Esophagus squamous epithelium (tissue), 5 donors: ENCODE data around the gene CAMTA1. TPM values are rescaled to one million over a fixed set of nuclear protein-coding genes. Genes with fewer than 3 reads are reported as not detected.
A peak's percentile ranks its signal among the peaks of the same experiment; 100 is the strongest.
"Not testable (repeated sequence)": the region's sequence is repeated elsewhere in the genome, so short reads cannot be mapped to it uniquely, and the experiment has no call there.

Experiments used
- DNase-seq: peaks from one replicate; lab custom pipeline; 2025; lab: John Stamatoyannopoulos, UW
- H3K27ac ChIP-seq, 4 donors: fragments of 200-600 bp; sonication (generic); one replicate each; pipeline ENCODE4 v1.5.1; 2016 to 2019; ENCODE audit warnings: mild to moderate bottlenecking in 1 of 4
- H3K27me3 ChIP-seq, 4 donors: fragments of 200-600 bp; sonication (generic); 1 replicate in 3 of 4; 2 replicates in 1 of 4; pipeline versions ENCODE4 v1.5.1 to v1.6.0; 2017 to 2021; ENCODE audit warnings: antibody characterized with exemption in 1 of 4
- H3K36me3 ChIP-seq, 3 donors: fragments of 200-600 bp; sonication (generic); one replicate each; pipeline ENCODE4 v1.5.1; 2016 to 2019
- H3K4me1 ChIP-seq, 3 donors: fragments of 200-600 bp; sonication (generic); one replicate each; pipeline ENCODE4 v1.5.1; 2017 to 2019
- H3K4me3 ChIP-seq, 4 donors: fragments of 200-600 bp; sonication (generic); 1 replicate in 3 of 4; 2 replicates in 1 of 4; pipeline ENCODE4 v1.5.1; 2016 to 2019; ENCODE audit warnings: mild to moderate bottlenecking in 2 of 4, moderate library complexity in 1 of 4
- H3K9me3 ChIP-seq, 3 donors: fragments of 200-600 bp; sonication (generic); one replicate each; pipeline ENCODE4 v1.5.1; 2016 to 2019
- POLR2A ChIP-seq, 4 donors: fragments of 450-650 bp; IDR thresholded peaks; one replicate each; pipeline ENCODE4 v1.6.1; 2017; ENCODE audit warnings: antibody characterized with exemption in 4 of 4, mild to moderate bottlenecking in 4 of 4, moderate library complexity in 3 of 4
- WGBS, 2 donors: methylation state at CpG; one replicate each; pipeline ENCODE4 v1.1.5; 2018; 5-methylcytosine and 5-hydroxymethylcytosine counted together
- intact Hi-C: fragments of 100-400 bp; cut with DNase I; formaldehyde crosslinking; loops from one replicate; pipeline ENCODE4 v1.15.0; 2022
- total RNA-seq, 4 donors: library from RNA; depleted of rRNA; stranded (reverse); fragments of >200 nt; gene quantifications; one replicate each; pipeline ENCODE4 v1.1.0, GENCODE V29; 2016
- TF ChIP-seq, protein P1 (sequence below), 6 experiments: fragments of 450-650 bp in 4 of 6; fragments of 200-600 bp in 2 of 6; sonication (generic) in 2 of 6; IDR thresholded peaks; one replicate each; pipeline ENCODE4 v1.5.1; 2016 to 2019; ENCODE audit warnings: antibody characterized with exemption in 6 of 6, mild to moderate bottlenecking in 4 of 6, moderate library complexity in 4 of 6
- donor health status: DM: yes; HTN: yes; CAD: no.

CAMTA1 gene, protein sequence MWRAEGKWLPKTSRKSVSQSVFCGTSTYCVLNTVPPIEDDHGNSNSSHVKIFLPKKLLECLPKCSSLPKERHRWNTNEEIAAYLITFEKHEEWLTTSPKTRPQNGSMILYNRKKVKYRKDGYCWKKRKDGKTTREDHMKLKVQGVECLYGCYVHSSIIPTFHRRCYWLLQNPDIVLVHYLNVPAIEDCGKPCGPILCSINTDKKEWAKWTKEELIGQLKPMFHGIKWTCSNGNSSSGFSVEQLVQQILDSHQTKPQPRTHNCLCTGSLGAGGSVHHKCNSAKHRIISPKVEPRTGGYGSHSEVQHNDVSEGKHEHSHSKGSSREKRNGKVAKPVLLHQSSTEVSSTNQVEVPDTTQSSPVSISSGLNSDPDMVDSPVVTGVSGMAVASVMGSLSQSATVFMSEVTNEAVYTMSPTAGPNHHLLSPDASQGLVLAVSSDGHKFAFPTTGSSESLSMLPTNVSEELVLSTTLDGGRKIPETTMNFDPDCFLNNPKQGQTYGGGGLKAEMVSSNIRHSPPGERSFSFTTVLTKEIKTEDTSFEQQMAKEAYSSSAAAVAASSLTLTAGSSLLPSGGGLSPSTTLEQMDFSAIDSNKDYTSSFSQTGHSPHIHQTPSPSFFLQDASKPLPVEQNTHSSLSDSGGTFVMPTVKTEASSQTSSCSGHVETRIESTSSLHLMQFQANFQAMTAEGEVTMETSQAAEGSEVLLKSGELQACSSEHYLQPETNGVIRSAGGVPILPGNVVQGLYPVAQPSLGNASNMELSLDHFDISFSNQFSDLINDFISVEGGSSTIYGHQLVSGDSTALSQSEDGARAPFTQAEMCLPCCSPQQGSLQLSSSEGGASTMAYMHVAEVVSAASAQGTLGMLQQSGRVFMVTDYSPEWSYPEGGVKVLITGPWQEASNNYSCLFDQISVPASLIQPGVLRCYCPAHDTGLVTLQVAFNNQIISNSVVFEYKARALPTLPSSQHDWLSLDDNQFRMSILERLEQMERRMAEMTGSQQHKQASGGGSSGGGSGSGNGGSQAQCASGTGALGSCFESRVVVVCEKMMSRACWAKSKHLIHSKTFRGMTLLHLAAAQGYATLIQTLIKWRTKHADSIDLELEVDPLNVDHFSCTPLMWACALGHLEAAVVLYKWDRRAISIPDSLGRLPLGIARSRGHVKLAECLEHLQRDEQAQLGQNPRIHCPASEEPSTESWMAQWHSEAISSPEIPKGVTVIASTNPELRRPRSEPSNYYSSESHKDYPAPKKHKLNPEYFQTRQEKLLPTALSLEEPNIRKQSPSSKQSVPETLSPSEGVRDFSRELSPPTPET (N-terminal part only)
- total RNA-seq = 10 to 100 TPM; 31.3 to 77.4 (median 45.9) TPM

DNA sequence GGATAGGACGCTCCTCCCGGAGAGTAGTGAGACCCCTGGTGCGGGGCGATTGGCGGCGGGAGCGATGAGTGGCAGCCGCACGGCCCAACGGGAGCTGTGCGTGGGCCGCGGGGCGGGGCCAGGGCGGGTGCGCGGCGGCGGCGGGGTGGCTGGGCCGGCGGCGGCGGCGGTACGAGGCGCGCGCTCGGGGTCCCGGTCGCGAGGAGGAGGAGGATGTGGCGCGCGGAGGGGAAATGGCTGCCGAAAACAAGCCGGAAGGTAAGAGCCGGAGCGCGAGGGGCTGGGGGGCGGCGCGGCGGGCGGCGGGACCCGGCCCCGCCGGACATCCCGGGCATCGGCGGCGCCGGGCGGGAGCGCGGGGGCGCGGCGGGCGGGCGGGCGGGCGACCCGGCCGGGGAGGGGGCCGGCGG is at the start of gene CAMTA1:
Gene CAMTA1, plus strand, starts transcription at position 137 of the 410 bp plus-strand sequence. Its CDS starts 77 bp downstream, at position 214.
- TF ChIP-seq POLR2A (IDR thresholded peaks at IDR 0.05) = peak in 3 of 4 donors; percentile 39 to 46 (median 40)
- TF ChIP-seq, protein P1, sequence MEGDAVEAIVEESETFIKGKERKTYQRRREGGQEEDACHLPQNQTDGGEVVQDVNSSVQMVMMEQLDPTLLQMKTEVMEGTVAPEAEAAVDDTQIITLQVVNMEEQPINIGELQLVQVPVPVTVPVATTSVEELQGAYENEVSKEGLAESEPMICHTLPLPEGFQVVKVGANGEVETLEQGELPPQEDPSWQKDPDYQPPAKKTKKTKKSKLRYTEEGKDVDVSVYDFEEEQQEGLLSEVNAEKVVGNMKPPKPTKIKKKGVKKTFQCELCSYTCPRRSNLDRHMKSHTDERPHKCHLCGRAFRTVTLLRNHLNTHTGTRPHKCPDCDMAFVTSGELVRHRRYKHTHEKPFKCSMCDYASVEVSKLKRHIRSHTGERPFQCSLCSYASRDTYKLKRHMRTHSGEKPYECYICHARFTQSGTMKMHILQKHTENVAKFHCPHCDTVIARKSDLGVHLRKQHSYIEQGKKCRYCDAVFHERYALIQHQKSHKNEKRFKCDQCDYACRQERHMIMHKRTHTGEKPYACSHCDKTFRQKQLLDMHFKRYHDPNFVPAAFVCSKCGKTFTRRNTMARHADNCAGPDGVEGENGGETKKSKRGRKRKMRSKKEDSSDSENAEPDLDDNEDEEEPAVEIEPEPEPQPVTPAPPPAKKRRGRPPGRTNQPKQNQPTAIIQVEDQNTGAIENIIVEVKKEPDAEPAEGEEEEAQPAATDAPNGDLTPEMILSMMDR (IDR thresholded peaks at IDR 0.05) = no peak
- WGBS, 2 donors = 0% methylated on average over 2 of the region's 69 CpGs; no CpG with 5 or more reads in 1 of the 2 donors
- intact Hi-C loops = no loop called here
- H3K9me3 ChIP-seq = no peaks in the 10 kb centered on the region
- peak within 1 kb of the TSS; percentile 71 to 95 (median 90) for H3K4me3 ChIP-seq
- no peaks in the 10 kb centered on the region for H3K27me3 ChIP-seq
- H3K27ac ChIP-seq = peak within 1 kb of the TSS; percentile 97 to 100 (median 100)
- H3K4me1 ChIP-seq = peaks cover 10 to 57% (median 15%) of the 10 kb centered on the region in 3 donors
- H3K36me3 ChIP-seq = no peaks in the 10 kb centered on the region
- no peak for DNase-seq

DNA sequence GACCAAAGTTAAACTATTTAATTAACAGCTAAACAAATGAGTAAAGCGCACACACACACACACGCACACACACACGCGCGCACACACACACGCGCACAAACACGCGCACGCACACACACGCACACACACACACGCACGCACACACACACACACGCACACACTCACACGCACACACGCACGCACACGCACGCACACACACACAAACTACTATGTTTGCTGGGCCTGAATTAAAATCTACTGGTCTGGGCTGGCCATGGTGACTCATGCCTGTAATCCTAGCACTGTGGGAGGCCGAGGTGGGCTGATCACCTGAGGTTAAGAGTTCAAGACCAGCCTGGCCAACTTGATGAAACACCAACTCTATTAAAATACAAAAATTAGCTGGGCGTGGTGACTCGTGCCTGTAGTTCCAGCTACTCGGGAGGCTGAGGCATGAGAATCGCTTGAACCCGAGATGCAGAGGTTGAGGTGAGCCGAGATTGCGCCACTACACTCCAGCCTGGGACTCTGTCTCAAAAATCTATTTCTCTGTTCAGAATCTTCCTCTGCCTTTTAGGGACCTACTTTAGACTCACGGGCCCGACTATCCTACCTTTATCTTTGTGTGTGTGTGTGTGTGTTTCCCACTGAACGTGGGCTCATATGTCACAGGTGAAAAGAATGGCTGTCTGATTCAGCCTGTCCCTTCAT is 46.1 kb upstream of the CAMTA1 start:
- Histone ChIP-seq H3K4me3 (no peak overlapping the region), H3K27ac (no peak overlapping the region), H3K9me3 (no peaks in the 10 kb centered on the region), H3K4me1 (peaks cover 10 to 16% (median 15%) of the 10 kb centered on the region in 3 donors), H3K27me3 (no peaks in the 10 kb centered on the region), H3K36me3 (no peaks in the 10 kb centered on the region)
- TF ChIP-seq, protein P1 (IDR thresholded peaks at IDR 0.05) = no peak
- TF ChIP-seq POLR2A (IDR thresholded peaks at IDR 0.05) = no peak
- 82% methylated on average over 22 to 30 of the region's 30 CpGs for WGBS, 2 donors
- no peak for DNase-seq
- intact Hi-C loops = no loop called here

DNA sequence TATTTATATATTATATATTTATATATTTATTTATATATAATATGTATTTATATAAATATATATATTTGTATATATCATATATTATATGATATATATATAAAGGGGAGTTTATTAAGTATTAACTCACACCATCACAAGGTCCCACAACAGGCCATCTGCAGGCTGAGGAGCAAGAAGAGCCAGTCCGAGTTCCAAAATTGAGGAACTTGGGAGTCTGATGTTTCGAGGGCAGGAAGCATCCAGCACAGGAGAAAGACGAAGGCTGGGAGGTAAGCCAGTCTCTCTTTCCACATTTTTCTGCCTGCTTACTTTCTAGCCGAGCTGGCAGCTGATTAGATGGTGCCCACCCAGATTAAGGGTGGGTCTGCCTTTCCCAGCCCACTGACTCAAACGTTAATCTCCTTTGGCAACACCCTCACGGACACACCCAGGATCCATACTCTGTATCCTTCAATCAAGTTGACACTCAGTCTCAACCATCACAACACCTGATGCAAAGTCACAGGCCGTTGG is 42.5 kb upstream of the CAMTA1 start:
- H3K9me3 ChIP-seq, H3K36me3 ChIP-seq, intact Hi-C loops, H3K4me3 ChIP-seq, DNase-seq, H3K27me3 ChIP-seq: not testable (repeated sequence)
- Histone ChIP-seq H3K4me1 (peaks cover 10 to 36% (median 20%) of the 10 kb centered on the region in 3 donors), H3K27ac (peak overlapping the region; percentile 74 to 92 (median 88))
- 29 to 34% methylated on average over 7 of the region's 7 CpGs for WGBS, 2 donors

DNA sequence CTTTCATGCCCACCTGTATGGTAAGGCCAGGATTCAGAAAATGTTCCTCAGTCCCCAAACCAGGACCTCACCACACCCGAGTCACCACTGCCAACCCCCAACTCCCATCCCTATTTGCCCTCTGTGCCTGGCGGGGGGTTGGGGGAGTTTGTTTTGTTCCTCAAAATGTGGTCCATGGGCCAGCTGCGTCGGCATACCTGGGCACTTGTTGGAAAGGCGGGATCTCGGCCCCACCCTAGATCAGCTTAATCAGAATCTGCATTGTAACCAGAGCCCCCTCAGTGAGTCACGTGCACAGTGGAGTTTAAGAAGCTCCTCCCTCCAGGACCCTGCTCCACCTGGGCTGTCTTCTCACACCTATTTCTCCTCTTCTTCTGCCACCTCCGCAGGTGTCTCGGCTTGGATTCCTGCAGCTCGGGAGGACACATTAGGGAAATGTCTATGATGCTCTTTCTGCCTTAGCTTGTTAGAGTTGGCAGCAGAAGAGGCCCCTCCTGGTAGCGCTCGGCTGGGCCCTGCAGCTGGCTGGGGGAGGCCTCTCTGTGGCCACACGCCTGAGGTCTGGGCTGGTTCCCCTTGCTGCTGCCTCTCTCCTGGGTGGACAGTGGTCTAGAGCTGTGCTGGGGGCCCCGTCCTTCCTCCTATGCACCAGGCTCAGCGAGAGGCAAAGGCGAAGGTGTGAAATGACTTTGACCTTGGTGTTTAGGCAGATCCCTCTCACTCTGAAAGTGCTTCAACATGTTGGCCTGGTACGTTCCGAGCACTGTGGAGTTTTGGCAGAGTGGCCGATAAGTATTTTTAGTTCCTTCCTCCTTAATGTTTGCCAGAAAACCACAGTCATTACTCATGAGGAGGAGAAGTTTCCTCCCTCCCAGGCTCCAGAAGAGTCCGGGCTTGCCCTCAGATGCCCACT is 41.8 kb upstream of the CAMTA1 start:
- TF ChIP-seq, protein P1 (IDR thresholded peaks at IDR 0.05) = no peak
- no peak for TF ChIP-seq POLR2A (IDR thresholded peaks at IDR 0.05)
- DNase-seq = no peak

More for the DNA sequence above, 41.8 kb upstream of the CAMTA1 start:
- WGBS, 2 donors = 20 to 21% methylated on average over 13 to 16 of the region's 20 CpGs
- intact Hi-C loops = no loop called here
- Histone ChIP-seq H3K9me3 (no peaks in the 10 kb centered on the region), H3K36me3 (no peaks in the 10 kb centered on the region), H3K4me3 (peak overlapping the region in 1 of 4 donors; percentile 48), H3K4me1 (peaks cover 10 to 36% (median 20%) of the 10 kb centered on the region in 3 donors), H3K27ac (peak overlapping the region; percentile 74 to 92 (median 88)), H3K27me3 (no peaks in the 10 kb centered on the region)
